HG02938 (cell line): ENCODE measurements around the gene GUCY2D.

Experiments used
- ATAC-seq: cut with Tn5 transposase; IDR thresholded peaks from one replicate; pipeline ENCODE4 v1.9.1; 2021; ENCODE audit warnings: mild to moderate bottlenecking, moderate library complexity; ENCODE audit not compliant: unreplicated experiment

Gene GUCY2D

DNA sequence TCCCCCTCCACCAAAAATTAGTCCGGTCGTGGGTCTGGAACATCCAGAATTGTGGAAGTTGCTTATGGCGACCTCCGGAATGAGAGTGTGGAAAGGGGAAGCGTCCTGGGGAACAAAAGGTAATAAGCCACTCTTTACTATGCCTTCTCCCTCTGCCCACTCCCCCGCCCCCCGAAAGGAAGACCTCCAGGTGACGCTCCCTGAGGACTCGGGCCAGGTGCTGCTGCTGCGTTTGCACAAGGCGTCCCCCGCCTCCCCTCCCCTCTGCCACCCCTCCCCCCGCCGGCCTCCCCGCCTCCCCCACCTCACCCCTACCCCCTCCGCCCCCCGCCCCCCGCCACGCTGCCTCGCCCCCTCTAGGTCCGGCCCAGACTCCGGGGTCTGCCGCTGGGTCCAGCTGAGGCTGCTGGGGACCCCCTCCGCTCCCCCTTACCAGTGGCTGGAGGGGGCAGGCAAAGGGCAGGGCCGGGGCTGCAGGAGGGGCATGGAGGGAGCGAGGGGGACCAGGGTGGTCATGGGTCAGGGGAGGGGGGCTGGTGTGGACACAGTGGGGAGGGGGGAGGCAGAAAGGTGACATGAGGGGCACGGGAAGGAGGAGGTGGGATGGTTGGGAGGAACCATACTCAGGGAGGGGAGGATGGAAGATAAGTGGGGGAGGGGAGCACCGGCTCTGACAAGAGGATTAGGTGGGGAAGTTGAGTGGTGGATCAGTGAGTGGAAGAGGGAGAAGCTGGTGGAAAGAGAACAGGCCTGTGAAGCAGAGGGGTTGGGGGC, 61.5 kb downstream of the GUCY2D start:
- no peak for ATAC-seq

DNA sequence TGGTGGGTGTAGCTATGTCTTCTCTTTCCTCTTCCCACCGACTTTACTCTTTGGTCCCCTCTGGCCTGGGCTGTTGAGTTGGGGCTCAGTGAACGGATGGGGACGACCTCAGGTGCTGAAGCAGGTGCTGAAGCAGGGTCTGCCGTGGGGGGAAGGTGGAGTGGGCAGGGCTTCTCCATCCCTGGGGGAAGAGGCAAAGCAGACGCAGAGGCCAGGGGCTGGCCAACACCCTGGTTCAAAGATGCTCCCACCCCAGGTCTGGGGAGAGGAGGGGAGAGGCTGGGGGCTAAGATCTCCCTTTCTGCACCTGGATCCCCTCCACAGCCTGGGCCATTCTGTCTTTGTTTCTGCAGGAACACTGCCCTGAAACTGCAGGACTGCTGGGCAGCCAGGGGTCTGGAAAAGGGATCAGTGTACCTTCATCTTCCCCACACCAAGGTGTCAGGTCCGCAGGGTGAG, 62.2 kb downstream of the GUCY2D start:
- no peak for ATAC-seq

DNA sequence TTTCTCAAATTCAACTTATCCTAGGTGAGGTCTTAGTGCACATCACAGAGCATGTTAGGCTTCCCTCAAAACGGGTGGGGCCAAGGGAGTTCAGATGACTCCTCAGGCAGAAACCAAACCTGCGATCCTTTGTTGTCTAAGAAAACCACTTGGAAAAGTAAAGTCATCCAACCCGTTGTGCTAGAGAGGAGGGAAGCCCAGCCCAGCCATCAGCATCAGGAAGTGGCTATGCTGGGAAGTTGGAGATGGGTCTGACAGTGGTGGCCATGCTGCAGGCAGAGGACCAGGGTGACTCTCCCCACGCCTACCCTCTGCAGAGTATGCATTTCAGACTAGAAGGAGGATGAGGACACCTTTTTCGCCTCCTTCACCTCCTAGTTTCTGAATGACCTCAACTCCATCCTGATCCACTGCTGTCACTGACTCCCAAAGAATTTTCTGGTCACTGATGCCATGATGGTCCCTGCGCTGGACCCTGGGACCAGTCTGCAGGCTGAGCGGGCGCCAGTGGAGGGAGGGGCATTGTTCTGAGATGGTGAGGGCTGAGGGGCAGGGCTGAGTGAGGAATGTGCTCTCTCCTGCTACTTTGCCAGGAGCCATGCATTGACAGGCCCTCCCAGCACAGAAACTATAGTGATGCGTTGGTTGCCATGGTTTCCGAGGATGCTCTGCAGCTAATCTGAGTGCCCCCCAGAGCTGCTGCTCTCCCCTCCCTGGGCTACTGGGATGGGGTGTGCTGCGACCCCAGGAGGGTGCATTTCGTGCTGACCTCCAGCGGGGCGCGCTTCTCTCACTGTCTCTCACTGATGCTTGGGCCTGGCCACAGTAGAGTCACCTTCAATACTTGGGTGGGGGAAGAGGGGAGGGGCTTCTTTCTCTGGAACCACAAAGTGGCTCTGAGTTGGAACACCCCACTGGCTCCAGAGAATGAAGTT, 64.7 kb downstream of the GUCY2D start:
- no peak for ATAC-seq

DNA sequence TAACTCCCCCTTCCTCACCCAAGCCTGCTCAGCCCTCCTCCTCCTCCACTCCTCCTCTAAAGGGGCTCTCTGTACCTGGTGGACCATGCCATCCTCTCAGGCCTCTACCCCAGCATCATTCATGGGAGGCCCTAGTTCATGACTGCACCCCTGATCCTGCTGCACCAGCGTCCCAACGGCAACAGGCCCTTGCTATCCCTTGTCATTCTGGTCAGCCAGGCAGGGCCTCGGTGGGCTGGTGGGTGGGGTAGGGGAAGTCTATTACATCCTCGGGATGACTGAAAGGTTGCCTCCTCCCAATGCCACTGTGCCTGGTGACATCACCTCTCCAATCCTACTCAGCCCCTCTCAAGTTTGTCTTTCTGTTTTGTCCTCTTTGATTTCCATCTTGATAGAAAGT, 65.4 kb downstream of the GUCY2D start:
- ATAC-seq: no peak

DNA sequence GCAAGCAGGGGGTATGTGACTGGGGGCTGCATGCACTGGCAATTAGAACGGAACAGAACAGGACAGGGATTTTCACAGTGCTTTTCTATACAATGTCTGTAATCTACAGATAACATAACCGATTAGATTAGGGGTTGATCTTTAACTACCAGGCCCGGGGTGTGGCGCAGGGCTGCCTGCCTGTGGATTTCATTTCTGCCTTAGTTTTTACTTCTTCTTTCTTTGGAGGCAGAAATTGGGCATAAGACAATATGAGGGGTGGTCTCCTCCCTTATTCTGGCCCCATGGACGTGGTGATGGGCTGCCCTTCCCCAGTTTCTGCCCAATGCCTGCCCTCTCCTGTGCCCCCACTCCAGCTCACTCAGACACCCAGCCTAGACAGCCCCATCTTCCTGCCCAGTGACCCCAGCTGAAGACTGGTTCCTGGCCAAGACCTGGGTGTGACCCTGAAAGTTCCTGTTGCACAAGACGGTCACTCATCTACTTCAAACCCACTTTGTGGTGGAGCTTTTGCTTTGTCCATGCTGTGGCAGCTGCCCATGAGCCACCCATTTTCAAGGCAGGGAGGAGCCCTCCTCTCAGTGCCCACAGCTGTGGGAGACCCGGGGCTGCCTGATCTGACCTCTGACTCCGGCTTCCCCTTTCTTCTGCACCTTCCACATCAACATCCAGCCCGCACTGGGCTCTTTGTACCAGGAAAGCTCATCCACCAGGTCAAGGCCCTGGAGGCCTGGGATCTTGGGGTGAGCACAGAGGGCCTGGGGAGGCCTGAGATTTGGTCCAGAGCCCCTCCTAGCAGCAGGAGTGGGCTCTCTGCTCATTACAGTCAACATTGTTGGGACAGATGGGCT, 66.5 kb downstream of the GUCY2D start:
- no peak for ATAC-seq

DNA sequence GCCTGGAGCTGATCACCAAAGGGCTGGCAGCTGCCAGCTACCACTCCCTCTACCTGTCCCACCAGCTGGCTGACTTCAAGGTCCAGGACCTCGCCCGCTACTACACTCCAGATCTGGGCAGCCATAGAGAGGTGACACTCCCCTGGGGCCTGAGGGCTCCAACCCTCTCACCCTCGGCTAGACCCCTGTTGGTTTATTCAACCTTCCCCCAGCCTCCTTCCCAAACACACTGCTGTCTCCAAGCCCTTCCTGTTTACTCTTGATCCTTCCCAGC, 67.1 kb downstream of the GUCY2D start:
- no peak for ATAC-seq
